K562 (cell line): Measurements from ENCODE around the gene CARD10. TPM values are rescaled to one million over a fixed set of nuclear protein-coding genes. Genes with fewer than 3 reads are reported as not detected.

Source experiments
- ATAC-seq: fragments of 200-7000 bp; cut with Tn5 transposase; 3 replicates; pipeline ENCODE4 v1.9.1; 2020; ENCODE audit warnings: moderate library complexity
- BruUV-seq: library from RNA; stranded (reverse); fragments of 400-500 nt; replicated peaks from 2 replicates; lab custom pipeline; 2021; lab: Mats Ljungman, UMichigan
- CTCF ChIA-PET: fragments of 300-600 bp; formaldehyde crosslinking; extraction: SDS; loops from one replicate; lab custom pipeline; 2021; ENCODE audit warnings: low intra/inter-chr PET ratio; lab: Yijun Ruan, JAX
- POLR2A ChIA-PET: fragments of 300-600, 350-650 bp; sonication (Branson Sonifier 250); formaldehyde crosslinking; extraction: SDS; loops from one replicate; lab custom pipeline; 2021; ENCODE audit warnings: antibody characterized with exemption, inconsistent platforms; lab: Yijun Ruan, JAX
- DNase-seq, 4 experiments: peaks; one replicate each; pipeline versions ENCODE4 v3.0.0 to v3.0.0-alpha.2; 2011 to 2018; ENCODE audit warnings: low spot score in 3 of 4, mixed read lengths in 3 of 4; ENCODE audit errors: extremely low read depth in 1 of 4
- FAIRE-seq: peaks from 2 replicates; lab custom pipeline; 2011; peaks lifted over from hg19 to GRCh38; lab: Jason Lieb, UNC
- H2AFZ ChIP-seq: 2 replicates; pipeline ENCODE4 v1.6.0; 2011; ENCODE audit warnings: low read depth, low read length, control low read depth, inconsistent platforms
- H3K27ac ChIP-seq: fragments of 200-600 bp; 3 replicates; pipeline ENCODE4 v1.8.0; 2011; ENCODE audit warnings: low read depth, mild to moderate bottlenecking, control low read depth, inconsistent platforms, low read length, moderate library complexity, mixed read lengths; ENCODE audit errors: extremely low read depth
- H3K27me3 ChIP-seq, 2 experiments: fragments of 300-600 bp in 1 of 2; 2 replicates in 1 of 2; 3 replicates in 1 of 2; pipeline versions ENCODE4 v1.6.0 to v1.8.0; 2011; ENCODE audit warnings: inconsistent platforms in 2 of 2, low read length in 2 of 2, mild to moderate bottlenecking in 1 of 2, mixed read lengths in 1 of 2, moderate library complexity in 1 of 2; ENCODE audit not compliant: control insufficient read depth in 2 of 2, insufficient read depth in 2 of 2
- H3K36me3 ChIP-seq: fragments of 300-600 bp; 3 replicates; pipeline ENCODE4 v1.8.0; 2011; ENCODE audit warnings: mild to moderate bottlenecking, low read length, inconsistent platforms; ENCODE audit not compliant: control insufficient read depth, insufficient read depth
- H3K4me1 ChIP-seq, 2 experiments: fragments of 200-600 bp in 1 of 2; replicated peaks in 1 of 2; 2 replicates in 1 of 2; 3 replicates in 1 of 2; pipeline versions ENCODE4 v1.5.1 to v1.8.0; 2011; ENCODE audit warnings: inconsistent platforms in 2 of 2, low read length in 2 of 2, mild to moderate bottlenecking in 1 of 2, mixed read lengths in 1 of 2, moderate library complexity in 1 of 2; ENCODE audit not compliant: control insufficient read depth in 2 of 2, insufficient read depth in 2 of 2
- H3K4me2 ChIP-seq: 2 replicates; pipeline ENCODE4 v1.6.1; 2011; ENCODE audit warnings: low read length, control low read depth, inconsistent platforms, mixed read lengths; ENCODE audit not compliant: insufficient read depth
- H3K4me3 ChIP-seq: fragments of 200-600 bp; sonication (generic), shearing (Covaris generic); 2 replicates; pipeline ENCODE4 v1.5.1; 2016; ENCODE audit warnings: control low read depth, inconsistent platforms
- H3K79me2 ChIP-seq: fragments of 200-600 bp; 3 replicates; pipeline ENCODE4 v1.8.0; 2011; ENCODE audit warnings: low read length, inconsistent platforms; ENCODE audit not compliant: control insufficient read depth, insufficient read depth
- H3K9ac ChIP-seq, 2 experiments: 2 replicates each; pipeline versions ENCODE4 v1.6.0 to v1.6.1; 2011; ENCODE audit warnings: low read depth in 2 of 2, low read length in 2 of 2, control low read depth in 1 of 2, inconsistent platforms in 1 of 2, mild to moderate bottlenecking in 1 of 2, mixed read lengths in 1 of 2; ENCODE audit not compliant: insufficient read depth in 1 of 2
- H3K9me1 ChIP-seq: one replicate; pipeline ENCODE4 v1.6.0; 2011; ENCODE audit warnings: inconsistent platforms, mild to moderate bottlenecking, low read length, moderate library complexity; ENCODE audit not compliant: control insufficient read depth, insufficient read depth
- H3K9me3 ChIP-seq: replicated peaks from 2 replicates; pipeline ENCODE4 v1.5.1; 2011; ENCODE audit warnings: low read depth, low read length, inconsistent platforms; ENCODE audit not compliant: control insufficient read depth, insufficient read depth
- H4K20me1 ChIP-seq: replicated peaks from 2 replicates; pipeline ENCODE4 v1.6.1; 2011; ENCODE audit warnings: low read length, inconsistent platforms, mixed read lengths; ENCODE audit not compliant: control insufficient read depth, insufficient read depth
- CBX3 ChIP-seq, 2 experiments: IDR thresholded peaks; 1 replicate in 1 of 2; 2 replicates in 1 of 2; pipeline ENCODE4 v1.6.1; 2012; ENCODE audit warnings: inconsistent platforms in 2 of 2, low read length in 2 of 2, borderline replicate concordance in 1 of 2, control low read depth in 1 of 2
- NRF1 ChIP-seq, 2 experiments: fragments of 450-650 bp; IDR thresholded peaks in 1 of 2; conservative IDR thresholded peaks in 1 of 2; 2 replicates each; pipeline ENCODE4 v1.6.1; 2014; ENCODE audit warnings: mild to moderate bottlenecking in 2 of 2
- RAD51 ChIP-seq: fragments of 450-650 bp; IDR thresholded peaks from 2 replicates; pipeline ENCODE4 v1.7.1; 2016; ENCODE audit warnings: low read depth, mild to moderate bottlenecking, borderline replicate concordance
- WGBS: fragments of 100-300 bp; shearing (Covaris generic); methylation state at CpG from one replicate; pipeline ENCODE4 v1.1.6; 2016; ENCODE audit warnings: low coverage, mixed read lengths; ENCODE audit not compliant: insufficient coverage; ENCODE audit errors: missing lambda C conversion rate; 5-methylcytosine and 5-hydroxymethylcytosine counted together
- in situ Hi-C: fragments of 300-500 bp; cut with MboI; formaldehyde crosslinking; loops from 4 replicates; pipeline ENCODE4 v1.15.0; 2018; ENCODE audit warnings: inconsistent platforms, mixed read lengths
- intact Hi-C: fragments of 100-400 bp; cut with micrococcal nuclease; formaldehyde crosslinking; loops from 2 replicates; pipeline ENCODE4 v1.14.2; 2022
- polyA plus RNA-seq, 8 experiments: library from polyadenylated mRNA; depleted of rRNA in 4 of 8; stranded (reverse) in 5 of 8; unstranded in 3 of 8; fragments of >200 nt; fragmentation: Nextera tagmentation in 2 of 8; fragmentation: Illumina TruSeq in 1 of 8; extraction: Ambion mirVana in 2 of 8; extraction: Trizol in 1 of 8; gene quantifications; 2 replicates each; pipeline versions ENCODE4 v1.2.1 to v1.2.3, GENCODE V29; 2011 to 2014; ENCODE audit warnings: inconsistent platforms in 1 of 8, missing spikeins in 1 of 8
- total RNA-seq, 7 experiments: library from RNA; depleted of rRNA in 6 of 7; stranded (reverse); fragments of >200 nt in 6 of 7; fragmentation: Illumina TruSeq in 2 of 7; extraction: Trizol in 2 of 7; gene quantifications; 2 replicates each; pipeline versions ENCODE4 v1.2.1 to v1.2.3, GENCODE V29; 2011 to 2021; ENCODE audit warnings: low replicate concordance in 1 of 7
- TF ChIP-seq, protein P1 (sequence below): sonication (generic); formaldehyde crosslinking; IDR thresholded peaks from 2 replicates; pipeline ENCODE4 v1.5.0; 2020; ENCODE audit warnings: missing genetic modification reagents
- TF ChIP-seq, protein P2 (sequence below): sonication (generic); formaldehyde crosslinking; IDR thresholded peaks from 2 replicates; pipeline ENCODE4 v1.9.0; 2022; ENCODE audit warnings: mild to moderate bottlenecking, missing genetic modification reagents

Gene CARD10
- total and polyA plus RNA-seq, 9 of the 15 experiments (the other 6 are each of a cell fraction or from before 2014, with no cell fraction given): 0.13 to 5.8 (median 1.6) TPM

GRCh38 chr22:37440875-37441274, 78.3 kb downstream of the CARD10 start:
- POLR2A ChIA-PET: no interaction called here
- no peaks in the 10 kb centered on the region for H3K79me2 ChIP-seq
- TF ChIP-seq, protein P1, sequence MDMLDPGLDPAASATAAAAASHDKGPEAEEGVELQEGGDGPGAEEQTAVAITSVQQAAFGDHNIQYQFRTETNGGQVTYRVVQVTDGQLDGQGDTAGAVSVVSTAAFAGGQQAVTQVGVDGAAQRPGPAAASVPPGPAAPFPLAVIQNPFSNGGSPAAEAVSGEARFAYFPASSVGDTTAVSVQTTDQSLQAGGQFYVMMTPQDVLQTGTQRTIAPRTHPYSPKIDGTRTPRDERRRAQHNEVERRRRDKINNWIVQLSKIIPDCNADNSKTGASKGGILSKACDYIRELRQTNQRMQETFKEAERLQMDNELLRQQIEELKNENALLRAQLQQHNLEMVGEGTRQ (CRISPR knock-in tag): peak; percentile 68
- peak; percentile 37; the same call in 1 of the 2 replicates for TF ChIP-seq RAD51
- TF ChIP-seq, protein P2, sequence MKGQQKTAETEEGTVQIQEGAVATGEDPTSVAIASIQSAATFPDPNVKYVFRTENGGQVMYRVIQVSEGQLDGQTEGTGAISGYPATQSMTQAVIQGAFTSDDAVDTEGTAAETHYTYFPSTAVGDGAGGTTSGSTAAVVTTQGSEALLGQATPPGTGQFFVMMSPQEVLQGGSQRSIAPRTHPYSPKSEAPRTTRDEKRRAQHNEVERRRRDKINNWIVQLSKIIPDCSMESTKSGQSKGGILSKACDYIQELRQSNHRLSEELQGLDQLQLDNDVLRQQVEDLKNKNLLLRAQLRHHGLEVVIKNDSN: peak; percentile 79
- 0 out of 3 replicates have a peak, but pooled peaks of 1 of the 2 experiments have one; percentile 48 for TF ChIP-seq CBX3 (IDR thresholded peaks at IDR 0.05; ENCODE audit: borderline replicate concordance in 1 of 2, low read length in 2 of 2)
- no peak for TF ChIP-seq NRF1 (conservative IDR thresholded peaks at IDR 0.05 in 1 of 2, IDR thresholded peaks at IDR 0.05 in 1 of 2)

More at GRCh38 chr22:37440875-37441274, 78.3 kb downstream of the CARD10 start:
- Histone ChIP-seq H3K4me1 (no peaks in the 10 kb centered on the region), H3K4me2 (no peak overlapping the region), H3K4me3 (no peak overlapping the region), H2AFZ (no peak overlapping the region), H3K36me3 (no peaks in the 10 kb centered on the region), H3K9ac (no peak overlapping the region), H3K27me3 (peaks cover 0 to 23% of the 10 kb centered on the region in 2 experiments; a peak in 2 of 5 replicates), H3K27ac (no peak overlapping the region), H4K20me1 (no peaks in the 10 kb centered on the region), H3K9me3 (no peaks in the 10 kb centered on the region), H3K9me1 (no peaks in the 10 kb centered on the region)
- ATAC-seq: no peak
- 3% methylated on average over 4 of the region's 4 CpGs for WGBS
- intact Hi-C loops: no loop called here
- no TSS peak for BruUV-seq
- CTCF ChIA-PET: no interaction called here
- no peak for FAIRE-seq
- DNase-seq: peak in 2 of 4 experiments; percentile 39 to 50
- in situ Hi-C loops: no loop called here

Other genes starting within 250 kb of the CARD10 start
Only the 7 nearest of the 11 such genes appear.
- not detected in 2 replicates for gene ELFN2, start 91.9 kb downstream of the CARD10 start, total RNA-seq (2014; rRNA removed)
- gene ELFN2, start 91.9 kb downstream of the CARD10 start, total RNA-seq (2014; rRNA removed; fragmentation: Illumina TruSeq; extraction: Trizol): not detected in 2 replicates
- gene ELFN2, start 91.9 kb downstream of the CARD10 start, total RNA-seq (2015; rRNA removed; fragmentation: Illumina TruSeq; extraction: Trizol): not detected in 2 replicates
- gene ELFN2, start 91.9 kb downstream of the CARD10 start, total RNA-seq (2021): not detected in 2 replicates
- not detected in 2 replicates for gene ELFN2, start 91.9 kb downstream of the CARD10 start, polyA plus RNA-seq (2011; rRNA removed)
- gene ELFN2, start 91.9 kb downstream of the CARD10 start, polyA plus RNA-seq (2014; fragmentation: Illumina TruSeq; extraction: Trizol): not detected in 2 replicates
- gene ELFN2, start 91.9 kb downstream of the CARD10 start, polyA plus RNA-seq (2014; fragmentation: Nextera tagmentation; extraction: Ambion mirVana): not detected
- not detected in 2 replicates for gene ELFN2, start 91.9 kb downstream of the CARD10 start, polyA plus RNA-seq (2014; rRNA removed)
- 0.53 and 0.54 TPM in 2 replicates for gene MFNG, start 33.0 kb downstream of the CARD10 start, total RNA-seq (2014; rRNA removed)
- 0.32 TPM in 1 of 2 replicates, not detected in the other for gene MFNG, start 33.0 kb downstream of the CARD10 start, total RNA-seq (2014; rRNA removed; fragmentation: Illumina TruSeq; extraction: Trizol)
- 0.26 TPM in 1 of 2 replicates, not detected in the other for gene MFNG, start 33.0 kb downstream of the CARD10 start, total RNA-seq (2015; rRNA removed; fragmentation: Illumina TruSeq; extraction: Trizol)
- 0.73 and 0.89 TPM in 2 replicates for gene MFNG, start 33.0 kb downstream of the CARD10 start, total RNA-seq (2021)
- gene MFNG, start 33.0 kb downstream of the CARD10 start, polyA plus RNA-seq (2011; rRNA removed): 0.08 and 0.38 TPM in 2 replicates
- gene MFNG, start 33.0 kb downstream of the CARD10 start, polyA plus RNA-seq (2014; fragmentation: Illumina TruSeq; extraction: Trizol): 0.14 and 0.16 TPM in 2 replicates
- gene MFNG, start 33.0 kb downstream of the CARD10 start, polyA plus RNA-seq (2014; fragmentation: Nextera tagmentation; extraction: Ambion mirVana): not detected
- gene MFNG, start 33.0 kb downstream of the CARD10 start, polyA plus RNA-seq (2014; rRNA removed): 0.13 and 0.20 TPM in 2 replicates
- 29.0 and 41.6 TPM in 2 replicates for gene CDC42EP1, start 41.1 kb upstream of the CARD10 start, total RNA-seq (2014; rRNA removed)
- 2.7 and 3.2 TPM in 2 replicates for gene CDC42EP1, start 41.1 kb upstream of the CARD10 start, total RNA-seq (2014; rRNA removed; fragmentation: Illumina TruSeq; extraction: Trizol)
- 7.3 and 8.3 TPM in 2 replicates for gene CDC42EP1, start 41.1 kb upstream of the CARD10 start, total RNA-seq (2015; rRNA removed; fragmentation: Illumina TruSeq; extraction: Trizol)
- gene CDC42EP1, start 41.1 kb upstream of the CARD10 start, total RNA-seq (2021): 62.8 and 70.2 TPM in 2 replicates
- 4.0 and 13.8 TPM in 2 replicates for gene CDC42EP1, start 41.1 kb upstream of the CARD10 start, polyA plus RNA-seq (2011; rRNA removed)
- gene CDC42EP1, start 41.1 kb upstream of the CARD10 start, polyA plus RNA-seq (2014; fragmentation: Illumina TruSeq; extraction: Trizol): 18.4 and 49.9 TPM in 2 replicates
- under 1 TPM; 0.67 to 0.69 TPM for gene CDC42EP1, start 41.1 kb upstream of the CARD10 start, polyA plus RNA-seq (2014; fragmentation: Nextera tagmentation; extraction: Ambion mirVana)
- 22.5 and 28.1 TPM in 2 replicates for gene CDC42EP1, start 41.1 kb upstream of the CARD10 start, polyA plus RNA-seq (2014; rRNA removed)
- gene LGALS2, start 60.7 kb upstream of the CARD10 start, total RNA-seq (2014; rRNA removed): not detected in 2 replicates
- gene LGALS2, start 60.7 kb upstream of the CARD10 start, total RNA-seq (2014; rRNA removed; fragmentation: Illumina TruSeq; extraction: Trizol): not detected in 2 replicates
- not detected in 2 replicates for gene LGALS2, start 60.7 kb upstream of the CARD10 start, total RNA-seq (2015; rRNA removed; fragmentation: Illumina TruSeq; extraction: Trizol)
- not detected in 2 replicates for gene LGALS2, start 60.7 kb upstream of the CARD10 start, total RNA-seq (2021)
- not detected in 2 replicates for gene LGALS2, start 60.7 kb upstream of the CARD10 start, polyA plus RNA-seq (2011; rRNA removed)
- gene LGALS2, start 60.7 kb upstream of the CARD10 start, polyA plus RNA-seq (2014; fragmentation: Illumina TruSeq; extraction: Trizol): not detected in 2 replicates
- gene LGALS2, start 60.7 kb upstream of the CARD10 start, polyA plus RNA-seq (2014; fragmentation: Nextera tagmentation; extraction: Ambion mirVana): not detected
- gene LGALS2, start 60.7 kb upstream of the CARD10 start, polyA plus RNA-seq (2014; rRNA removed): not detected in 2 replicates
- 48.0 and 51.3 TPM in 2 replicates for gene GGA1, start 89.4 kb upstream of the CARD10 start, total RNA-seq (2014; rRNA removed)
- gene GGA1, start 89.4 kb upstream of the CARD10 start, total RNA-seq (2014; rRNA removed; fragmentation: Illumina TruSeq; extraction: Trizol): 19.7 and 24.2 TPM in 2 replicates
- gene GGA1, start 89.4 kb upstream of the CARD10 start, total RNA-seq (2015; rRNA removed; fragmentation: Illumina TruSeq; extraction: Trizol): 29.9 and 31.1 TPM in 2 replicates
- 57.1 and 61.3 TPM in 2 replicates for gene GGA1, start 89.4 kb upstream of the CARD10 start, total RNA-seq (2021)
- 50.4 and 53.3 TPM in 2 replicates for gene GGA1, start 89.4 kb upstream of the CARD10 start, polyA plus RNA-seq (2011; rRNA removed)
- 31.6 and 42.5 TPM in 2 replicates for gene GGA1, start 89.4 kb upstream of the CARD10 start, polyA plus RNA-seq (2014; fragmentation: Illumina TruSeq; extraction: Trizol)
- gene GGA1, start 89.4 kb upstream of the CARD10 start, polyA plus RNA-seq (2014; fragmentation: Nextera tagmentation; extraction: Ambion mirVana): 1 to 10 TPM; 1.5 to 1.9 TPM
- 69.5 and 71.3 TPM in 2 replicates for gene GGA1, start 89.4 kb upstream of the CARD10 start, polyA plus RNA-seq (2014; rRNA removed)
- 18.6 and 21.2 TPM in 2 replicates for gene SH3BP1, start 120.3 kb upstream of the CARD10 start, total RNA-seq (2014; rRNA removed)
- 7.4 and 9.7 TPM in 2 replicates for gene SH3BP1, start 120.3 kb upstream of the CARD10 start, total RNA-seq (2014; rRNA removed; fragmentation: Illumina TruSeq; extraction: Trizol)
- gene SH3BP1, start 120.3 kb upstream of the CARD10 start, total RNA-seq (2015; rRNA removed; fragmentation: Illumina TruSeq; extraction: Trizol): 9.3 and 9.4 TPM in 2 replicates
- 29.9 and 36.2 TPM in 2 replicates for gene SH3BP1, start 120.3 kb upstream of the CARD10 start, total RNA-seq (2021)
- 11.5 and 14.9 TPM in 2 replicates for gene SH3BP1, start 120.3 kb upstream of the CARD10 start, polyA plus RNA-seq (2011; rRNA removed)
- gene SH3BP1, start 120.3 kb upstream of the CARD10 start, polyA plus RNA-seq (2014; fragmentation: Illumina TruSeq; extraction: Trizol): 32.1 and 36.0 TPM in 2 replicates
- gene SH3BP1, start 120.3 kb upstream of the CARD10 start, polyA plus RNA-seq (2014; fragmentation: Nextera tagmentation; extraction: Ambion mirVana): under 1 TPM; 0.10 to 0.17 TPM
- gene SH3BP1, start 120.3 kb upstream of the CARD10 start, polyA plus RNA-seq (2014; rRNA removed): 8.7 and 10.4 TPM in 2 replicates
- gene PDXP, start 139.3 kb upstream of the CARD10 start, total RNA-seq (2014; rRNA removed): 38.8 and 55.8 TPM in 2 replicates
- gene PDXP, start 139.3 kb upstream of the CARD10 start, total RNA-seq (2014; rRNA removed; fragmentation: Illumina TruSeq; extraction: Trizol): 27.6 and 29.0 TPM in 2 replicates
- gene PDXP, start 139.3 kb upstream of the CARD10 start, total RNA-seq (2015; rRNA removed; fragmentation: Illumina TruSeq; extraction: Trizol): 30.9 and 32.5 TPM in 2 replicates
- gene PDXP, start 139.3 kb upstream of the CARD10 start, total RNA-seq (2021): 47.5 and 50.0 TPM in 2 replicates
- gene PDXP, start 139.3 kb upstream of the CARD10 start, polyA plus RNA-seq (2011; rRNA removed): 42.8 and 51.4 TPM in 2 replicates
- 54.2 and 62.3 TPM in 2 replicates for gene PDXP, start 139.3 kb upstream of the CARD10 start, polyA plus RNA-seq (2014; fragmentation: Illumina TruSeq; extraction: Trizol)
- 10 to 100 TPM in 1 of 2 experiments, 1 to 10 TPM in 1; 7.9 to 11.8 TPM for gene PDXP, start 139.3 kb upstream of the CARD10 start, polyA plus RNA-seq (2014; fragmentation: Nextera tagmentation; extraction: Ambion mirVana)
- gene PDXP, start 139.3 kb upstream of the CARD10 start, polyA plus RNA-seq (2014; rRNA removed): 45.7 and 47.8 TPM in 2 replicates